ENCODE results near the gene USP17L15. TPM values are rescaled to one million over a fixed set of nuclear protein-coding genes. Genes with fewer than 3 reads are reported as not detected.
"Not testable (repeated sequence)": the region's sequence is repeated elsewhere in the genome, so short reads cannot be mapped to it uniquely, and the experiment has no call there.

USP17L15 gene
- total and polyA plus RNA-seq, 3 experiments from 2014 or later, result not detected

DNA sequence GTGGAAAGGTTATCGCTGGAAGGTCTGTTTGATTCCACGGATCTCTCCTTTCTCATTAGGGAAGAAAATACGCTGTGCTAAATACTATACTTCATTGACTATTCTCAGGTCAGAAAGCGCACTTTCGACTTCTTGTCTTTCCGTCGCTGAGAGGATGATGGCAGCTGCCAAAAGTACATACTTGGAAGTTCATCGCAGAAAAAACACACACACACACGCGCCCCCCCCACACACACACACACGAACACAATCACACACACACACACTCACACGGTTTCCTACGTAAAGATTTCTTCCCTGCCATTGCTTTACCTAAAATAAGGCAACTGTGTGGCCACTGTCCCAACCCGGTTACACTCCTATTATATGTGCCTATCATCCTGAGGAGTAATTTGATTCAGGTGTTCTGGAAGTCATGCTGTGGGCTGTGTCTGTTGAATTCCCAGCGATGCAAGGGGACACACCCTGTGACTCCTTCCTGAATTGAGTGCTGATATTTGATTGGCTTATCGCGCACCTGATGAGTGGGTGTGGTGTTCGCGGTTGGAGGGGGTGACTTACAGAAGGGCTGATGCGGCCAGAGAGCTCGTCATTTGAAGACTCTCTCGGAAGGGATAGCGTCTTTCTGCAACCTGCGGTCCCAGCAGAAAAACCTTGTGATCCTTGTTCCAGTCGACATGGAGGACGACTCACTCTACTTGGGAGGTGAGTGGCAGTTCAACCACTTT is 13.9 kb downstream of the USP17L15 start, which contains the start of gene USP17L18:
Gene USP17L18, plus strand, starts transcription at position 678 of the 728 bp plus-strand sequence. Its CDS starts 0 bp downstream, at position 678.
- DNase-seq, result peak in 3 of 5 donors; percentile 0 to 32 (median 1)
- H3K4me1 Mint-ChIP-seq; H3K4me1 ChIP-seq (ENCODE audit: insufficient read depth, low read length); H3K27me3 ChIP-seq (ENCODE audit: insufficient read depth, low read length, poor library complexity, severe bottlenecking); H3K36me3 Mint-ChIP-seq; H3K27ac ChIP-seq (ENCODE audit: low read depth, low read length); H3K4me3 ChIP-seq (ENCODE audit: low read length); H3K9me3 Mint-ChIP-seq; H3K9me3 ChIP-seq (ENCODE audit: low read length); CTCF ChIA-PET; POLR2A ChIA-PET; H3K27ac Mint-ChIP-seq; H3K27me3 Mint-ChIP-seq; H3K4me3 Mint-ChIP-seq; H3K36me3 ChIP-seq (ENCODE audit: insufficient read depth, low read length): not testable (repeated sequence)

DNA sequence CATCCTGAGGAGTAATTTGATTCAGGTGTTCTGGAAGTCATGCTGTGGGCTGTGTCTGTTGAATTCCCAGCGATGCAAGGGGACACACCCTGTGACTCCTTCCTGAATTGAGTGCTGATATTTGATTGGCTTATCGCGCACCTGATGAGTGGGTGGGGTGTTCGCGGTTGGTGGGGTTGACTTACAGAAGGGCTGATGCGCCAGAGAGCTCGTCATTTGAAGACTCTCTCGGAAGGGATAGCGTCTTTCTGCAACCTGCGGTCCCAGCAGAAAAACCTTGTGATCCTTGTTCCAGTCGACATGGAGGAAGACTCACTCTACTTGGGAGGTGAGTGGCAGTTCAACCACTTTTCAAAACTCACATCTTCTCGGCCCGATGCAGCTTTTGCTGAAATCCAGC is 18.9 kb downstream of the USP17L15 start, which contains the start of gene USP17L19:
Gene USP17L19, plus strand, starts transcription at position 301 of the 400 bp plus-strand sequence. Its CDS starts 0 bp downstream, at position 301.
- H3K36me3 Mint-ChIP-seq; H3K9me3 ChIP-seq (ENCODE audit: low read length); DNase-seq; H3K27ac ChIP-seq (ENCODE audit: low read depth, low read length); H3K27me3 ChIP-seq (ENCODE audit: insufficient read depth, low read length, poor library complexity, severe bottlenecking); H3K36me3 ChIP-seq (ENCODE audit: insufficient read depth, low read length); CTCF ChIA-PET; H3K4me1 Mint-ChIP-seq; H3K4me3 Mint-ChIP-seq; POLR2A ChIA-PET; H3K9me3 Mint-ChIP-seq; H3K4me3 ChIP-seq (ENCODE audit: low read length); H3K4me1 ChIP-seq (ENCODE audit: insufficient read depth, low read length); H3K27ac Mint-ChIP-seq; H3K27me3 Mint-ChIP-seq: not testable (repeated sequence)

DNA sequence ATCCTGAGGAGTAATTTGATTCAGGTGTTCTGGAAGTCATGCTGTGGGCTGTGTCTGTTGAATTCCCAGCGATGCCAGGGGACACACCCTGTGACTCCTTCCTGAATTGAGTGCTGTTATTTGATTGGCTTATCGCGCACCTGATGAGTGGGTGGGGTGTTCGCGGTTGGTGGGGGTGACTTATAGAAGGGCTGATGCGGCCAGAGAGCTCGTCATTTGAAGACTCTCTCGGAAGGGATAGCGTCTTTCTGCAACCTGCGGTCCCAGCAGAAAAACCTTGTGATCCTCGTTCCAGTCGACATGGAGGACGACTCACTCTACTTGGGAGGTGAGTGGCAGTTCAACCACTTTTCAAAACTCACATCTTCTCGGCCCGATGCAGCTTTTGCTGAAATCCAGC is 23.6 kb downstream of the USP17L15 start, which contains the start of gene USP17L20:
Gene USP17L20, plus strand, starts transcription at position 301 of the 400 bp plus-strand sequence. Its CDS starts 0 bp downstream, at position 301.
- H3K36me3 ChIP-seq (ENCODE audit: insufficient read depth, low read length); H3K27me3 ChIP-seq (ENCODE audit: insufficient read depth, low read length, poor library complexity, severe bottlenecking); H3K9me3 ChIP-seq (ENCODE audit: low read length); POLR2A ChIA-PET; H3K27me3 Mint-ChIP-seq; H3K27ac ChIP-seq (ENCODE audit: low read depth, low read length); H3K4me3 ChIP-seq (ENCODE audit: low read length); H3K4me3 Mint-ChIP-seq; H3K4me1 Mint-ChIP-seq; H3K36me3 Mint-ChIP-seq; H3K27ac Mint-ChIP-seq; H3K4me1 ChIP-seq (ENCODE audit: insufficient read depth, low read length); DNase-seq; H3K9me3 Mint-ChIP-seq; CTCF ChIA-PET: not testable (repeated sequence)

DNA sequence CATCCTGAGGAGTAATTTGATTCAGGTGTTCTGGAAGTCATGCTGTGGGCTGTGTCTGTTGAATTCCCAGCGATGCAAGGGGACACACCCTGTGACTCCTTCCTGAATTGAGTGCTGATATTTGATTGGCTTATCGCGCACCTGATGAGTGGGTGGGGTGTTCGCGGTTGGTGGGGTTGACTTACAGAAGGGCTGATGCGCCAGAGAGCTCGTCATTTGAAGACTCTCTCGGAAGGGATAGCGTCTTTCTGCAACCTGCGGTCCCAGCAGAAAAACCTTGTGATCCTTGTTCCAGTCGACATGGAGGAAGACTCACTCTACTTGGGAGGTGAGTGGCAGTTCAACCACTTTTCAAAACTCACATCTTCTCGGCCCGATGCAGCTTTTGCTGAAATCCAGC is 28.4 kb downstream of the USP17L15 start, which contains the start of gene USP17L21:
Gene USP17L21, plus strand, starts transcription at position 301 of the 400 bp plus-strand sequence. Its CDS starts 0 bp downstream, at position 301.
- H3K27me3 Mint-ChIP-seq; H3K36me3 Mint-ChIP-seq; H3K4me3 ChIP-seq (ENCODE audit: low read length); H3K36me3 ChIP-seq (ENCODE audit: insufficient read depth, low read length); DNase-seq; H3K27ac Mint-ChIP-seq; H3K4me1 Mint-ChIP-seq; H3K27ac ChIP-seq (ENCODE audit: low read depth, low read length); H3K4me1 ChIP-seq (ENCODE audit: insufficient read depth, low read length); H3K9me3 Mint-ChIP-seq; CTCF ChIA-PET; H3K9me3 ChIP-seq (ENCODE audit: low read length); H3K27me3 ChIP-seq (ENCODE audit: insufficient read depth, low read length, poor library complexity, severe bottlenecking); POLR2A ChIA-PET; H3K4me3 Mint-ChIP-seq: not testable (repeated sequence)

DNA sequence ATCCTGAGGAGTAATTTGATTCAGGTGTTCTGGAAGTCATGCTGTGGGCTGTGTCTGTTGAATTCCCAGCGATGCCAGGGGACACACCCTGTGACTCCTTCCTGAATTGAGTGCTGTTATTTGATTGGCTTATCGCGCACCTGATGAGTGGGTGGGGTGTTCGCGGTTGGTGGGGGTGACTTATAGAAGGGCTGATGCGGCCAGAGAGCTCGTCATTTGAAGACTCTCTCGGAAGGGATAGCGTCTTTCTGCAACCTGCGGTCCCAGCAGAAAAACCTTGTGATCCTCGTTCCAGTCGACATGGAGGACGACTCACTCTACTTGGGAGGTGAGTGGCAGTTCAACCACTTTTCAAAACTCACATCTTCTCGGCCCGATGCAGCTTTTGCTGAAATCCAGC is 33.1 kb downstream of the USP17L15 start, which contains the start of gene USP17L22:
Gene USP17L22, plus strand, starts transcription at position 301 of the 400 bp plus-strand sequence. Its CDS starts 0 bp downstream, at position 301.
- H3K36me3 Mint-ChIP-seq; H3K27me3 Mint-ChIP-seq; H3K36me3 ChIP-seq (ENCODE audit: insufficient read depth, low read length); H3K27ac ChIP-seq (ENCODE audit: low read depth, low read length); H3K27me3 ChIP-seq (ENCODE audit: insufficient read depth, low read length, poor library complexity, severe bottlenecking); H3K4me3 ChIP-seq (ENCODE audit: low read length); H3K4me1 ChIP-seq (ENCODE audit: insufficient read depth, low read length); CTCF ChIA-PET; H3K9me3 Mint-ChIP-seq; H3K4me3 Mint-ChIP-seq; DNase-seq; H3K27ac Mint-ChIP-seq; H3K4me1 Mint-ChIP-seq; POLR2A ChIA-PET; H3K9me3 ChIP-seq (ENCODE audit: low read length): not testable (repeated sequence)

DNA sequence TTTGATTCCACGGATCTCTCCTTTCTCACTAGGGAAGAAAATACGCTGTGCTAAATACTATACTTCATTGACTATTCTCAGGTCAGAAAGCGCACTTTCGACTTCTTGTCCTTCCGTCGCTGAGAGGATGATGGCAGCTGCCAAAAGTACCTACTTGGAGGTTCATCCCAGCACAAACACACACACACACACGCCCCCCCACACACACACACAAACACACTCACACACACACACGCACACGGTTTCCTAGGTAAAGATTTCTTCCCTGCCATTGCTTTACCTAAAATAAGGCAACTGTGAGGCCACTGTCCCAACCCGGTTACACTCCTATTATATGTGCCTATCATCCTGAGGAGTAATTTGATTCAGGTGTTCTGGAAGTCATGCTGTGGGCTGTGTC is 37.5 kb downstream of the USP17L15 start:
- peak in 4 of 5 donors; percentile 0 to 59 (median 10) for DNase-seq
- CTCF ChIA-PET; H3K27me3 ChIP-seq (ENCODE audit: insufficient read depth, low read length, poor library complexity, severe bottlenecking); H3K4me1 ChIP-seq (ENCODE audit: insufficient read depth, low read length); H3K36me3 Mint-ChIP-seq; H3K4me3 ChIP-seq (ENCODE audit: low read length); H3K27ac Mint-ChIP-seq; H3K36me3 ChIP-seq (ENCODE audit: insufficient read depth, low read length); H3K9me3 Mint-ChIP-seq; H3K4me1 Mint-ChIP-seq; POLR2A ChIA-PET; H3K4me3 Mint-ChIP-seq; H3K27ac ChIP-seq (ENCODE audit: low read depth, low read length); H3K27me3 Mint-ChIP-seq; H3K9me3 ChIP-seq (ENCODE audit: low read length): not testable (repeated sequence)

Other genes starting within 250 kb of the USP17L15 start
- gene FAM90A26, start 64.0 kb upstream of the USP17L15 start, total RNA-seq, result not detected
- not detected for gene FAM90A26, start 64.0 kb upstream of the USP17L15 start, polyA plus RNA-seq
- gene USP17L10, start 23.7 kb upstream of the USP17L15 start, total RNA-seq, result not detected
- not detected for gene USP17L10, start 23.7 kb upstream of the USP17L15 start, polyA plus RNA-seq
- gene USP17L11, start 19.0 kb upstream of the USP17L15 start, total RNA-seq, result under 1 TPM in 1 of 2 experiments, not detected in 1; 0.13 TPM
- gene USP17L11, start 19.0 kb upstream of the USP17L15 start, polyA plus RNA-seq, result not detected
- gene USP17L12, start 14.2 kb upstream of the USP17L15 start, total RNA-seq, result not detected
- gene USP17L12, start 14.2 kb upstream of the USP17L15 start, polyA plus RNA-seq, result not detected
- not detected for gene USP17L13, start 9.5 kb upstream of the USP17L15 start, total RNA-seq
- not detected for gene USP17L13, start 9.5 kb upstream of the USP17L15 start, polyA plus RNA-seq
- not detected for gene USP17L17, start 9.5 kb downstream of the USP17L15 start, total RNA-seq
- not detected for gene USP17L17, start 9.5 kb downstream of the USP17L15 start, polyA plus RNA-seq
- gene USP17L18, start 14.2 kb downstream of the USP17L15 start, total RNA-seq, result not detected
- not detected for gene USP17L18, start 14.2 kb downstream of the USP17L15 start, polyA plus RNA-seq
- gene USP17L19, start 19.0 kb downstream of the USP17L15 start, total RNA-seq, result not detected
- gene USP17L19, start 19.0 kb downstream of the USP17L15 start, polyA plus RNA-seq, result not detected
- not detected for gene USP17L20, start 23.7 kb downstream of the USP17L15 start, total RNA-seq
- gene USP17L20, start 23.7 kb downstream of the USP17L15 start, polyA plus RNA-seq, result not detected
- gene USP17L21, start 28.5 kb downstream of the USP17L15 start, total RNA-seq, result not detected
- gene USP17L21, start 28.5 kb downstream of the USP17L15 start, polyA plus RNA-seq, result not detected
- gene USP17L22, start 33.2 kb downstream of the USP17L15 start, total RNA-seq, result not detected
- not detected for gene USP17L22, start 33.2 kb downstream of the USP17L15 start, polyA plus RNA-seq
- not detected for gene USP17L24, start 90.8 kb downstream of the USP17L15 start, total RNA-seq
- not detected for gene USP17L24, start 90.8 kb downstream of the USP17L15 start, polyA plus RNA-seq
- gene USP17L25, start 95.5 kb downstream of the USP17L15 start, total RNA-seq, result not detected
- not detected for gene USP17L25, start 95.5 kb downstream of the USP17L15 start, polyA plus RNA-seq
- gene USP17L26, start 100.3 kb downstream of the USP17L15 start, total RNA-seq, result not detected
- gene USP17L26, start 100.3 kb downstream of the USP17L15 start, polyA plus RNA-seq, result not detected
- not detected for gene USP17L5, start 105.0 kb downstream of the USP17L15 start, total RNA-seq
- gene USP17L5, start 105.0 kb downstream of the USP17L15 start, polyA plus RNA-seq, result not detected
- gene USP17L27, start 109.8 kb downstream of the USP17L15 start, total RNA-seq, result not detected
- gene USP17L27, start 109.8 kb downstream of the USP17L15 start, polyA plus RNA-seq, result not detected
- gene USP17L28, start 114.5 kb downstream of the USP17L15 start, total RNA-seq, result not detected
- gene USP17L28, start 114.5 kb downstream of the USP17L15 start, polyA plus RNA-seq, result not detected
- not detected for gene USP17L29, start 119.3 kb downstream of the USP17L15 start, total RNA-seq
- gene USP17L29, start 119.3 kb downstream of the USP17L15 start, polyA plus RNA-seq, result not detected
- not detected for gene USP17L30, start 128.7 kb downstream of the USP17L15 start, total RNA-seq
- not detected for gene USP17L30, start 128.7 kb downstream of the USP17L15 start, polyA plus RNA-seq
- gene DEFB131A, start 210.0 kb downstream of the USP17L15 start, total RNA-seq, result not detected
- not detected for gene DEFB131A, start 210.0 kb downstream of the USP17L15 start, polyA plus RNA-seq

Data from CD8-positive, alpha-beta memory T cell (primary cell).